Progenitor cell of endocrine pancreas (in vitro differentiated cells): ENCODE data around the gene POLR1E. TPM values are rescaled to one million over a fixed set of nuclear protein-coding genes. Genes with fewer than 3 reads are reported as not detected.

Experiments
- DNase-seq: peaks from one replicate; pipeline ENCODE4 v3.0.0; 2021; ENCODE audit warnings: low spot score; ENCODE audit not compliant: unreplicated experiment
- H3K27ac Mint-ChIP-seq: 2 replicates; pipeline ENCODE4 v1.8.0; 2021; ENCODE audit warnings: mild to moderate bottlenecking, moderate library complexity, mixed read lengths
- H3K27me3 Mint-ChIP-seq: 2 replicates; pipeline ENCODE4 v1.8.0; 2021; ENCODE audit warnings: mixed read lengths
- H3K36me3 Mint-ChIP-seq: 2 replicates; pipeline ENCODE4 v1.8.0; 2022; ENCODE audit warnings: mixed read lengths; ENCODE audit not compliant: insufficient read depth
- H3K4me1 Mint-ChIP-seq: 2 replicates; pipeline ENCODE4 v1.8.0; 2021; ENCODE audit warnings: low read depth, mixed read lengths
- H3K4me3 Mint-ChIP-seq: 2 replicates; pipeline ENCODE4 v1.8.0; 2021; ENCODE audit warnings: low read depth, mild to moderate bottlenecking, moderate library complexity, mixed read lengths
- H3K9me3 Mint-ChIP-seq: 2 replicates; pipeline ENCODE4 v1.8.0; 2021; ENCODE audit warnings: low read depth, mixed read lengths
- CTCF ChIP-seq: fragments of 200-600 bp; sonication (generic); IDR thresholded peaks from one replicate; pipeline ENCODE4 v1.5.0; 2021; ENCODE audit warnings: antibody characterized with exemption, mild to moderate bottlenecking; ENCODE audit not compliant: unreplicated experiment
- total RNA-seq: library from RNA; stranded (reverse); gene quantifications from 2 replicates; pipeline ENCODE4 v1.2.1, GENCODE V29; 2021

POLR1E gene
- total RNA-seq, 1 donor from 2014 or later = 22.4 TPM

- DNase-seq = no peak
- no peaks in the 10 kb centered on the region for H3K27me3 Mint-ChIP-seq
- H3K4me1 Mint-ChIP-seq = no peaks in the 10 kb centered on the region
- H3K36me3 Mint-ChIP-seq = peaks cover 23% of the 10 kb centered on the region
- no peak overlapping the region for H3K27ac Mint-ChIP-seq
- H3K9me3 Mint-ChIP-seq = no peaks in the 10 kb centered on the region
- no peak for TF ChIP-seq CTCF
- H3K4me3 Mint-ChIP-seq = no peak overlapping the region
These were observed 11.6 kb downstream of the POLR1E start for GRCh38 chr9:37497320-37497719.

GRCh38 chr9:37498457-37498856 is 12.7 kb downstream of the POLR1E start:
- no peak for TF ChIP-seq CTCF
- Mint-ChIP-seq H3K27ac (no peak overlapping the region), H3K27me3 (no peaks in the 10 kb centered on the region), H3K4me3 (no peak overlapping the region), H3K4me1 (no peaks in the 10 kb centered on the region), H3K9me3 (no peaks in the 10 kb centered on the region), H3K36me3 (peaks cover 26% of the 10 kb centered on the region)
- DNase-seq = no peak

GRCh38 chr9:37499297-37499696 is 13.5 kb downstream of the POLR1E start:
- Mint-ChIP-seq H3K27me3 (no peaks in the 10 kb centered on the region), H3K27ac (no peak overlapping the region), H3K36me3 (peaks cover 26% of the 10 kb centered on the region), H3K4me3 (no peak overlapping the region), H3K9me3 (no peaks in the 10 kb centered on the region), H3K4me1 (no peaks in the 10 kb centered on the region)
- no peak for TF ChIP-seq CTCF
- no peak for DNase-seq

- Mint-ChIP-seq H3K36me3 (peaks cover 18% of the 10 kb centered on the region), H3K27ac (no peak overlapping the region), H3K27me3 (no peaks in the 10 kb centered on the region), H3K4me3 (no peak overlapping the region), H3K4me1 (no peaks in the 10 kb centered on the region), H3K9me3 (no peaks in the 10 kb centered on the region)
- no peak for TF ChIP-seq CTCF
- DNase-seq = no peak
These were observed 16.3 kb downstream of the POLR1E start for GRCh38 chr9:37501957-37502596.

- Mint-ChIP-seq H3K27ac (no peak overlapping the region), H3K36me3 (peaks cover 19% of the 10 kb centered on the region)
These were observed 18.0 kb downstream of the POLR1E start for GRCh38 chr9:37503736-37504135.

More at GRCh38 chr9:37503736-37504135, 18.0 kb downstream of the POLR1E start:
- Mint-ChIP-seq H3K27me3 (no peaks in the 10 kb centered on the region), H3K4me3 (no peak overlapping the region), H3K9me3 (no peaks in the 10 kb centered on the region), H3K4me1 (no peaks in the 10 kb centered on the region)
- DNase-seq = no peak
- no peak for TF ChIP-seq CTCF
